K562 treated with DMSO at 1 percent for 12 hours (cell line): ENCODE data around the gene MRPS22. TPM values are rescaled to one million over a fixed set of nuclear protein-coding genes. Genes with fewer than 3 reads are reported as not detected.

ENCODE experiments used
- total RNA-seq: library from RNA; unstranded; fragments of 300-600 nt; gene quantifications from 2 replicates; pipeline ENCODE4 v1.2.3, GENCODE V29; 2022; ENCODE audit not compliant: insufficient read depth

MRPS22 gene
- 47.1 and 57.8 TPM in 2 replicates for total RNA-seq

GRCh38 chr3:139343895-139344856 lies at the start of gene MRPS22:
TSS of gene MRPS22 (plus strand) at chr3:139344020. CDS start at chr3:139344027, 7 bp downstream.

GRCh38 chr3:139389552-139390368 lies 45.9 kb downstream of the MRPS22 start, which contains the start of gene COPB2:
TSS of gene COPB2 (minus strand) at chr3:139389647. CDS start at chr3:139389550, 97 bp downstream.

Other genes starting within 250 kb of the MRPS22 start
- 65.5 and 156 TPM in 2 replicates for gene COPB2, start 45.6 kb downstream of the MRPS22 start, total RNA-seq
- not detected in 2 replicates for gene RBP2, start 132.5 kb downstream of the MRPS22 start, total RNA-seq
- gene RBP1, start 195.7 kb downstream of the MRPS22 start, total RNA-seq: not detected in 2 replicates